HL-60/S4 treated with retinoic acid at 250 ng/mL for 4 days and 3 days (cell line): ENCODE data around the gene SMG6.
"Not testable (repeated sequence)": the region's sequence is repeated elsewhere in the genome, so short reads cannot be mapped to it uniquely, and the experiment has no call there.

Experiments used
- in situ Hi-C: fragments of 300-500 bp; cut with MboI; formaldehyde crosslinking; loops from 2 replicates; pipeline ENCODE4 v1.7.0; 2022; ENCODE audit warnings: low sequenced_read_pairs

SMG6 gene

GRCh38 chr17:2184993-2185931 lies 118.3 kb downstream of the SMG6 start:
- in situ Hi-C loops: no loop called here

GRCh38 chr17:2183346-2183745 lies 120.2 kb downstream of the SMG6 start:
- in situ Hi-C loops: no loop called here

- in situ Hi-C loops: no loop called here
These were observed 121.6 kb downstream of the SMG6 start for GRCh38 chr17:2181897-2182448.

- in situ Hi-C loops: no loop called here
These were observed 122.2 kb downstream of the SMG6 start for GRCh38 chr17:2181206-2181896.

GRCh38 chr17:2180768-2181167 lies 122.8 kb downstream of the SMG6 start:
- in situ Hi-C loops: no loop called here

GRCh38 chr17:2179615-2180295 lies 123.8 kb downstream of the SMG6 start:
- in situ Hi-C loops: no loop called here

GRCh38 chr17:2178798-2179501 lies 124.6 kb downstream of the SMG6 start:
- in situ Hi-C loops: no loop called here

GRCh38 chr17:2177235-2177811 lies 126.3 kb downstream of the SMG6 start:
- in situ Hi-C loops: no loop called here

- in situ Hi-C loops: no loop called here
These were observed 127.0 kb downstream of the SMG6 start for GRCh38 chr17:2176499-2177169.

- in situ Hi-C loops: no loop called here
These were observed 128.3 kb downstream of the SMG6 start for GRCh38 chr17:2175294-2175628.

- in situ Hi-C loops: no loop called here
These were observed 128.9 kb downstream of the SMG6 start for GRCh38 chr17:2174468-2175293.

- in situ Hi-C loops: no loop called here
These were observed 129.6 kb downstream of the SMG6 start for GRCh38 chr17:2174014-2174413.

- in situ Hi-C loops: no loop called here
These were observed 130.6 kb downstream of the SMG6 start for GRCh38 chr17:2172999-2173398.

GRCh38 chr17:2172077-2172851 lies 131.3 kb downstream of the SMG6 start:
- in situ Hi-C loops: no loop called here

GRCh38 chr17:2171702-2172076 lies 131.9 kb downstream of the SMG6 start:
- in situ Hi-C loops: no loop called here

- in situ Hi-C loops: no loop called here
These were observed 133.6 kb downstream of the SMG6 start for GRCh38 chr17:2170023-2170422.

GRCh38 chr17:2165723-2166122 lies 137.9 kb downstream of the SMG6 start:
- in situ Hi-C loops: not testable (repeated sequence)

GRCh38 chr17:2158396-2158780 lies 145.2 kb downstream of the SMG6 start:
- in situ Hi-C loops: no loop called here
